Lung (tissue), 12 donors: ENCODE measurements around the gene LONRF3. TPM values are rescaled to one million over a fixed set of nuclear protein-coding genes. Genes with fewer than 3 reads are reported as not detected.
A peak's percentile ranks its signal among the peaks of the same experiment; 100 is the strongest.

Experiments used
- ATAC-seq: fragments of 200-7000 bp; cut with Tn5 transposase; one replicate; pipeline ENCODE4 v1.9.1; 2020; ENCODE audit warnings: moderate number of reproducible peaks; ENCODE audit not compliant: insufficient read depth, low FRiP score
- DNase-seq, 3 donors: peaks; one replicate each; pipeline ENCODE4 v3.0.0-alpha.2; 2013 to 2017
- H3K27ac ChIP-seq, 2 donors: one replicate each; pipeline ENCODE4 v1.5.1; 2013; ENCODE audit warnings: mild to moderate bottlenecking in 2 of 2, moderate library complexity in 2 of 2, control low read depth in 1 of 2, inconsistent platforms in 1 of 2, low read depth in 1 of 2, low read length in 1 of 2
- H3K27me3 ChIP-seq, 3 donors: one replicate each; pipeline ENCODE4 v1.5.1; 2013; ENCODE audit warnings: low read length in 2 of 3; ENCODE audit not compliant: control insufficient read depth in 3 of 3, insufficient read depth in 3 of 3
- H3K36me3 ChIP-seq, 4 donors: one replicate each; pipeline ENCODE4 v1.5.1; 2013; ENCODE audit warnings: low read length in 4 of 4, mild to moderate bottlenecking in 1 of 4, moderate library complexity in 1 of 4; ENCODE audit not compliant: control insufficient read depth in 4 of 4, insufficient read depth in 4 of 4
- H3K4me1 ChIP-seq, 5 donors: one replicate each; pipeline ENCODE4 v1.5.1; 2013; ENCODE audit warnings: low read length in 5 of 5, mild to moderate bottlenecking in 2 of 5, moderate library complexity in 1 of 5; ENCODE audit not compliant: control insufficient read depth in 5 of 5, insufficient read depth in 5 of 5
- H3K4me3 ChIP-seq: one replicate; pipeline ENCODE4 v1.5.1; 2013; ENCODE audit warnings: mild to moderate bottlenecking, control low read depth, moderate library complexity
- H3K9ac ChIP-seq, 2 donors: one replicate each; pipeline ENCODE4 v1.5.1; 2013; ENCODE audit warnings: low read length in 2 of 2, control low read depth in 1 of 2; ENCODE audit not compliant: insufficient read depth in 1 of 2
- H3K9me3 ChIP-seq, 4 donors: one replicate each; pipeline ENCODE4 v1.5.1; 2013; ENCODE audit warnings: low read length in 3 of 4, mild to moderate bottlenecking in 1 of 4, moderate library complexity in 1 of 4; ENCODE audit not compliant: control insufficient read depth in 4 of 4, insufficient read depth in 3 of 4
- WGBS, 2 donors: extraction: QIAGEN DNeasy Blood & Tissue Kit; methylation state at CpG; one replicate each; pipeline ENCODE4 v1.1.7; 2013; 5-methylcytosine and 5-hydroxymethylcytosine counted together
- polyA plus RNA-seq, 2 donors: library from polyadenylated mRNA; stranded (reverse); fragments of 200-250 nt; gene quantifications; one replicate each; pipeline ENCODE4 v1.2.1, GENCODE V29; 2013
- total RNA-seq, 2 donors: library from RNA; depleted of rRNA in 1 of 2; stranded (reverse); fragments of >200 nt in 1 of 2; gene quantifications; one replicate each; pipeline ENCODE4 v1.2.1, GENCODE V29; 2014 to 2021
- TF ChIP-seq, protein P1 (sequence below): IDR thresholded peaks from 2 replicates; pipeline ENCODE4 v1.5.1; 2012; ENCODE audit warnings: mild to moderate bottlenecking; ENCODE audit errors: control extremely low read depth, extremely low read depth
- donor health status: control.
- donor health status: control.
- donor health status: Bipolar disorder and iron deficiency.
- donor health status: healthy.
- donor health status: DM: yes; HTN: yes; CAD: no.

Gene LONRF3
- total and polyA plus RNA-seq, 4 donors = 3.8 to 22.5 (median 7.9) TPM

DNA sequence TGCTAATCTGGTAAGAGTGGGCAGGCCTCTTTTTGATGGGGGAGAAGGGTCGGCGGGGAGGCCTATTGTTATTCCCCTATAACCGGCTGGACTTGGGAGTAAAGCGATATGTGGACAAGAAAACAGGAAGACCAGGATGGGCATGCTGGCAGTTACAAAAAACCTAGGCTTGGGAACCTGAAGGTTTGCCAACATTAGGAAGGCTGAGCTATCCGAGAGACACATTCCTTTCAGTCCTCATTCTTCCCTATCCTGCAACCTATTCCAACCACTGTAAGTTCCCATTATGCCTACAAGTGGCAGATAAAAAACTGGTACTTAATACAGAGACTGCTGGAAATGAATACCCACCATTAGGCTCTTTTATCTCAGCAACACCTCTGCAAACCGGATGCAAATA is 66.0 kb downstream of the LONRF3 start:
- Histone ChIP-seq H3K9me3 (no peaks in the 10 kb centered on the region), H3K4me1 (peaks cover 0 to 5% (median 0%) of the 10 kb centered on the region in 5 donors), H3K36me3 (no peaks in the 10 kb centered on the region), H3K27ac (peak overlapping the region in 1 of 2 donors; percentile 88), H3K27me3 (no peaks in the 10 kb centered on the region), H3K4me3 (no peak overlapping the region), H3K9ac (no peak overlapping the region)
- WGBS, 2 donors = 62 to 88% methylated on average over 6 of the region's 6 CpGs
- TF ChIP-seq, protein P1, sequence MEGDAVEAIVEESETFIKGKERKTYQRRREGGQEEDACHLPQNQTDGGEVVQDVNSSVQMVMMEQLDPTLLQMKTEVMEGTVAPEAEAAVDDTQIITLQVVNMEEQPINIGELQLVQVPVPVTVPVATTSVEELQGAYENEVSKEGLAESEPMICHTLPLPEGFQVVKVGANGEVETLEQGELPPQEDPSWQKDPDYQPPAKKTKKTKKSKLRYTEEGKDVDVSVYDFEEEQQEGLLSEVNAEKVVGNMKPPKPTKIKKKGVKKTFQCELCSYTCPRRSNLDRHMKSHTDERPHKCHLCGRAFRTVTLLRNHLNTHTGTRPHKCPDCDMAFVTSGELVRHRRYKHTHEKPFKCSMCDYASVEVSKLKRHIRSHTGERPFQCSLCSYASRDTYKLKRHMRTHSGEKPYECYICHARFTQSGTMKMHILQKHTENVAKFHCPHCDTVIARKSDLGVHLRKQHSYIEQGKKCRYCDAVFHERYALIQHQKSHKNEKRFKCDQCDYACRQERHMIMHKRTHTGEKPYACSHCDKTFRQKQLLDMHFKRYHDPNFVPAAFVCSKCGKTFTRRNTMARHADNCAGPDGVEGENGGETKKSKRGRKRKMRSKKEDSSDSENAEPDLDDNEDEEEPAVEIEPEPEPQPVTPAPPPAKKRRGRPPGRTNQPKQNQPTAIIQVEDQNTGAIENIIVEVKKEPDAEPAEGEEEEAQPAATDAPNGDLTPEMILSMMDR = no peak
- DNase-seq (no peak), ATAC-seq (no peak)

DNA sequence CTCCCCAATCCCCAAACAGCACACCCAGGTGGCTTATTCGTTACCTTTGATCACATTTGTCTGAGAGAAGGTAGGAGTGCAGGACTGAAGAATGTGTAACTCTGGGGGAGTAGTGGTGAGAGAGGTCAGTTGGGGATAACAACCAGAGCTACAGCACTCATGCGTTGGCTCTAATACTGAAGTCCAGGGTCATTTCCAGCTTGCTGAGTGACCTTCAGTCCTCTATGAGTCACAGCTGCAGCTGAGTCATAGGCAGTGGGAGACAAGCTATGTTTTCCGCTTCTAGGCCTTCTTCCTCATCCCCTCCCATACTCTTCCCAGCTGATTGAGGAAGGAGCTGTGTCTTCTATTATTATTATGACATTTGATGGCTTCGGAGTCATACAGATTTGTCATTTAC is 66.8 kb downstream of the LONRF3 start:
- WGBS, 2 donors = 44 to 47% methylated on average over 4 of the region's 4 CpGs
- ATAC-seq = peak; percentile 88

DNA sequence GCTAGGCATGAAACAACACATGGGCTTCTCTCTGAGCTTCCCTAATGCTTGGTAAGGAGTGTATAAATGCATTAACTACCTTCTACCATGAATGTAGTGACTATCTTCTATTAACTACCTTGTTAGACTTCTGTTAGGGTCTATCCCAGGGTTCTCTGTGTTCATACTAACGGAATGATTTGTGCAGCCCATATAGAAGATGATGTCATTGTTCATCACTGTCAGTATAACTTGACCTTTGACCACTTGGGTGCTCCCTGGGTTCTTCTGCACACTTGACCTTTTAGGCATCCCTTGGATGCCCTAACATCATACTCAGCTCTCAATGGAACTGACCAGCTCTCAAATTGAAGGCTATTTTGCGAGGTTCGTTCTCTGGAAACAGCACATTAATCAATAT is 67.6 kb downstream of the LONRF3 start:
- Histone ChIP-seq H3K36me3 (no peaks in the 10 kb centered on the region), H3K9me3 (no peaks in the 10 kb centered on the region), H3K27me3 (no peaks in the 10 kb centered on the region), H3K27ac (no peak overlapping the region), H3K4me3 (no peak overlapping the region), H3K9ac (no peak overlapping the region), H3K4me1 (peaks cover 0 to 5% (median 0%) of the 10 kb centered on the region in 5 donors)
- no peak for DNase-seq
- WGBS, 2 donors = 78 to 87% methylated on average over 3 of the region's 3 CpGs
- TF ChIP-seq, protein P1 = no peak
- ATAC-seq = no peak

More for the DNA sequence above, 66.8 kb downstream of the LONRF3 start:
- H3K27me3 ChIP-seq = no peaks in the 10 kb centered on the region
- TF ChIP-seq, protein P1 = no peak
- H3K27ac ChIP-seq = peak overlapping the region; percentile 63 to 88
- no peaks in the 10 kb centered on the region for H3K36me3 ChIP-seq
- H3K4me1 ChIP-seq = peaks cover 0 to 5% (median 0%) of the 10 kb centered on the region in 5 donors
- no peaks in the 10 kb centered on the region for H3K9me3 ChIP-seq
- H3K4me3 ChIP-seq = no peak overlapping the region
- peak in 1 of 3 donors; percentile 16 for DNase-seq
- no peak overlapping the region for H3K9ac ChIP-seq

DNA sequence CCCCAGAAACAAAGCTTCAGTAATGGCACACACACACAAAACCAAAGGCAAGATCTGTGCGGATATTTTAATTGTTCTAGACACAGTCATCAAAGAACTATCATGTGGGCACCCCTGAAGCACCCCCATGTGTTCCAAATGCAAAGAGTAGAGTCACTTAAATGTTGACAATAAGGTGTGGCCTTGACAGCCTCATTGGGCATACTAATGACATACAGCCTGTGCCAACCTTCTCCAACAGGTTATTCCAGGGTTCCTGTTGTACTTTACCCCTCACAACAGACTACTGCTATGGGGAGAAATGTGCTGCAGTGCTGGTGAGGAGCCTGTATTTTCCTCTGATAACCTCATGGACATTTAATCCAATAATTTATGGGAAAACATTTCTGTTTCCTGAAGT is 68.6 kb downstream of the LONRF3 start:
- Histone ChIP-seq H3K9me3 (no peaks in the 10 kb centered on the region), H3K4me3 (no peak overlapping the region), H3K27ac (no peak overlapping the region), H3K36me3 (no peaks in the 10 kb centered on the region), H3K27me3 (no peaks in the 10 kb centered on the region), H3K4me1 (peaks cover 0 to 5% (median 0%) of the 10 kb centered on the region in 5 donors), H3K9ac (no peak overlapping the region)
- ATAC-seq = no peak
- 71 to 100% methylated on average over 1 of the region's 1 CpG for WGBS, 2 donors
- no peak for DNase-seq
- TF ChIP-seq, protein P1 = no peak
